HK-2 (cell line): ENCODE measurements around the gene PCGF1.
"Not testable (repeated sequence)": the region's sequence is repeated elsewhere in the genome, so short reads cannot be mapped to it uniquely, and the experiment has no call there.

Experiments
- DNase-seq: peaks from one replicate; pipeline ENCODE4 v3.0.0-alpha.2; 2018; ENCODE audit not compliant: unreplicated experiment

PCGF1 gene

DNA sequence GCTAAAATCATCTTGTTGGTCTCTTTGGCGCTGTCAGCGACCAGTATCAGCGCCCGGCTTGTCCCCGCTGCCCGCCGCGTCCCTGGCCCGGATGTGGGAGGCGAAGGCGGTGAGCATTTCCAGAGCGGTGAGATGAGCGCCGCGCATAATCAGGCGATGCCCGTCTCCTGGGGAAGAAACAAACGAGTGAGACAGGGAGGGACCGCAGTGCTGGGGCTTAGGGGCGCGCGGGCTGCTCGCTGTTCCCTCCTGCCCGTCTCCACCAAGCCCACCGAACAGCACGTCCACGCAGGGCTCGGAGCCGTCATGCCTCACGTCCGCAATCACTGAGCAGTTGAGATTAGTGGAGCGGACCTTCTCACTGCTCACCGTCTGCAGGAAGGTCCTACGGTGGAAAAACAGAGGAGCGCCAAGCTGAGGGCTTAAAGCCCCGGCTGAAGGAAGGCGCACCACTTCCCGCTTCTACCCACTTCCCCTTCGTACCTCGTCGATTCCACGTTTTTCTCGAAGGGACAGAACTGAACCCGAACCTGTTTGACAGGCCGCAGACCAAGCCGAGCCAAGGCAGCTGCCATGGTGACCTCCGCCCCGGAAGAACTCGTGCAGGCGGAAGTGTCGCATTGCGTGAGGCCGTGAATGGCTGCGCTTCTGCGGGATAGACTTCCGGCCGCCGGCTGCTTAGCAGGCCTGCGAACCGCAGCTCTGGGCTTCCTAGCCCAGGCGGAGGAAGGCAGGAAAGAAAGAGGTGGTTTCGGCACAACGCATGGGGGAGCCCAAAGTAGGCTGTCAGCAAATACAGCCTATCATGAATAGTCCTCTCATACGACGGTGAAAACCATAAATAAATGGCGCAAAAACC is 35.2 kb downstream of the PCGF1 start, which contains the start of gene MRPL53:
TSS of gene MRPL53 (minus strand) at position 595 of the 859 bp plus-strand sequence. CDS start at position 575, 20 bp downstream.
- peak; percentile 94 for DNase-seq

- DNase-seq = no peak
Observed at GRCh38 chr2:74471332-74472065, 36.0 kb downstream of the PCGF1 start.

- not testable (repeated sequence) for DNase-seq
Observed at GRCh38 chr2:74470742-74471141, 36.8 kb downstream of the PCGF1 start.

GRCh38 chr2:74464406-74464805 is 43.1 kb downstream of the PCGF1 start:
- DNase-seq = no peak

GRCh38 chr2:74462786-74463105 is 44.7 kb downstream of the PCGF1 start:
- no peak for DNase-seq

DNA sequence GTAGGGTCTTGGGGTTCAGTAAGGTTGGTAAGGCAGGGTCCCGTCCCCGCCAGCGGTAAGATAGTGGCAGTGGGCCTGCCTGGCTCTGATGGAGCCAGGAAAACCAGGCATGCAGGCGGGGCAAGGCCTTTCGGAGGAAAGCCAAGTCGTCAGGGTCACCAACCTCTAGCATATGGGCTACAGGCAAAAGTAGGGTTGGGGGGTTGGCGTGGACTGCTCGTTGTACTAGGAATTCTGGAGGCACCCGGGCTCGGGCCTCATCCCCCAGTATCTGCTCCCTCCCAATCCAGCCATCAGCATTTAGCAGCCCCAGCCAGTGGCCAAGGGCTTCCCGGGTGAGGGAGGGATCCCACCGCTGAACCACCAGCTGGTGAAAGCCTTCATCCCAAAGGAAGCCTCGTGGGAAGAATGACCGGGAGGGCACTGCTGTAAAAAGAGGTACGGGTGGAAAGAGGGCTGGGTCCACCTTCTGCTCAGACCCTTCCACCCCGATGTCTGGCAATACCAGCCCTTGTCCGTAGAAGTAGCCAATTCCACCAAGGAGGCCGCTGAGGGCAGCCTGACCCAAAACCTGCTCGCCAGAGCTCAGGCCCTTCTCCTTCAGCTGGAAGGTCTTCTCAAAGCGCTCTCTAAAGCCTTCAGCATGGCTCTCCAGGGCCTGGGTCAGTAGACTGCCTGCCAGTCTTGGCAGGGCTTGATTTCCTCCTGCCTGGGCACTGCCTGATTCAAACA is 45.3 kb downstream of the PCGF1 start:
- DNase-seq = no peak

DNA sequence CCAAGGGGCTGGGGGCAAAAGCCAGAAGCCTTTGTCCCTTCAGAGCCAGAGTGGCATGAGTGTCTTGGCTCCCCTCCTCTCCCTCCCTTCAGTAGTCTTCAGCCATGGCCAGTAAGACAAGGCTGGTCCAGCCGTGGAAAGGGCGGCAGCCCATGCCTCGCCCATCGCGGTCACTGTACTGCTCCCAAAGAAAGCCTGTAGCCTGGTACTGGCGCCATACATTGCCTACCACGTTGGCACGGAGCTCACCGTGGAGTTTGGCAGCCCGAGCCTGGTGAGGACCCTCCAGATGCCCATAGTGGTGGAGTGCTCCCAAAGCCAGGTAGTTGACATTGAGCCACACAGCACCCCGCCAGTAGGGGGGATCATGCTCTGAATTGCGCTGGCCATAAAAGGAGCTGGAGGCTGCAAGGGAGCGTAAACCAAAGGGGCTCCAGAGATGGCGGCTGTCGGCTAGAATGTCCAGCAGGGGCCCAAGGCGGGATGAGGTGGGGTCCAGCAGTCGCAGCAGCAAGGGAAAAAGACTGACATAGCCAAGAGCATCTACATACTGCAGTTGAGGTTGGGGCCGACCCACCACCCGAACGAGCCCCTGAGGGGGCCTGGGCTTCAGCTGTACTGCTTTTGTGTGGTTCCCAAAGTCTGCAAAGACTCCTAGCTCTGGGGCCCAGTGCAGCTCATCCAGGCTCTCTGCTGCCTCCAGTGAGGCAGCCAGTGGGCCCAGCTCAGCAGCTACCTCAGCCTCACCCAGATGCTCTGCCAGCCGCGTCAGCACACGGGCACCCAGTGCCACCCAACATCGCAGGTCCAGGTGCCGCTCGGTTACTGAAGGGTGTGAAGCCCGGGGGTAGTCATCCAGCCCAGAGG is 46.1 kb downstream of the PCGF1 start:
- no peak for DNase-seq

- DNase-seq = not testable (repeated sequence)
Observed at GRCh38 chr2:74460187-74460586, 47.3 kb downstream of the PCGF1 start.

DNA sequence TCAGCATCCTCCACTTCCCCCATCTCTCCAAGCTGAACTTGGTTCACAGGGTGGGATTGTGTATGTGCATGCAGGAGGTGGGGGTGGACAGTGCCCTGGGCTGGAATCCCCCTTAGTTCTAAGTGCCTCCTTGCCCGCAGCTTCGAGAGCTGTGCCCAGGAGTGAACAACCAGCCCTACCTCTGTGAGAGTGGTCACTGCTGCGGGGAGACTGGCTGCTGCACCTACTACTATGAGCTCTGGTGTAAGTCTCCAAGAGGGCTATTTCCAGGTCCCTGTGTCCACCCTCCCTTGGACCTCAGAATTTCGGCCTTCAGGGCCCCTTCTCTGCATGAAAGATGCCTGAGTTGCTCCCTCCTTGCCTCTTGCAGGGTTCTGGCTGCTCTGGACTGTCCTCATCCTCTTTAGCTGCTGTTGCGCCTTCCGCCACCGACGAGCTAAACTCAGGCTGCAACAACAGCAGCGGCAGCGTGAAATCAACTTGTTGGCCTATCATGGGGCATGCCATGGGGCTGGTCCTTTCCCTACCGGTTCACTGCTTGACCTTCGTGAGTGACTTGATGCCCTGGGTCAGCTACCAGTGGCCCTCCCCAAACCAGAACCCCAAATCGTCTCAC is 47.9 kb downstream of the PCGF1 start:
- not testable (repeated sequence) for DNase-seq

DNA sequence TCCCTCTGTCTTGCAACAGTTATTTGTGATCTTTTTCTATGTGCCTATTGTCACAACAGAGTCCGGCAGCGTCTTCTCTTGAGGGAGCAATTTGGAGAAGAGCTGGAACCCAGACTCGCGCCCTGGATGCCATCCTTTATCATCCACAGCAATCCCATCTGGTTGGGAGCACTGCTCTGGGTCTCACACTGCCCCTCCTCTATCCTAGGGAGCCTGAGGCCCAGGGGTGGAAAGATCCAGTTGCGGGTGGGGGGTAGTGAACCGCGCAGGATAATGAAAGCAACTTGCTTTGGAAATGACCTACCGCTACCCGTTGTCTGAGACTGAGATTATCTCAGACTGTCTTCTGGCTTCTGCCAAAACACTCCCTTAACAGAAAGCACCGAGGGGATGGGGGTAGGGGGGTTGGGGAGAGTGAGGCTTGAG is 48.5 kb downstream of the PCGF1 start:
- DNase-seq = peak; percentile 35

DNA sequence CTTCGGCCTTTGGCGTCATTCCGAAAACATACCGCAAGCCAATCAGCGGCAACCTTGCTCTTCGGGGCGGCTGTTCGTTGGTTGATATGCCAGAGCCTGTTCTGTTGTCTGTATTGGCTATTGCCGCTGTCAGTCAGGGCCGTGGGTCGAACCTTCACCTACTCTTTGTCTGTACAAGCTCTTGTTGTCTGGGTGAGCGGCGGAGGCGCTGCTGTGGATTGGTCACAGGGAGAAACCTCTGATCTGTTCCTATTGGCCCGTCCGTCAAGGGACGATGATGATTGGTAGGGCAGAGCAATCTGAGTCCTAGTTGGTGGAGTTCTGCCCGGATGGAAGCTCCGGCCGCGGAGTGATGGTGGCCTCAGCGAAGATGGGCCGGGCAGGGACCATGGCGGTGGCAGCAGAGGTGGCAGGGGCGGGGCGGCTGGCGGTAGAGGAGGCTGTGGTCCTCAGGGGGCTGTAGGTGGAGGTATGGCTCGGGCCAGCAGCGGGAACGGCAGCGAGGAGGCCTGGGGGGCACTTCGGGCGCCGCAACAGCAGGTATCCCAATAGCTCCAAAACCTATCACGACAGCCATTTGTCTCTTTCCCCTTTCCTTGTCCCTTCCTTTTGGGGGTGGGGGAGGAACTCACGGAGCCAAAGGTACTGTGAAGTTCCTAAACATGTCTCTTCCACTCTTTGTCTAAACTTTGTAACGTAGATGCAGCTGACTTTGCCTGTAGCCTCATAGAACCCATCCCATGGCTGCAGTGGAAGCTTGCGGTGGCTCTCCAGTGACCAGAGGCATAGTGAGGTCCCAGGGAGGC is 49.2 kb downstream of the PCGF1 start, which contains the start of gene WBP1:
TSS of gene WBP1 (plus strand) at position 307 of the 806 bp plus-strand sequence. CDS start at position 472, 165 bp downstream.
- DNase-seq = peak; percentile 100

- no peak for DNase-seq
Observed at GRCh38 chr2:74457549-74458131, 49.9 kb downstream of the PCGF1 start.

DNA sequence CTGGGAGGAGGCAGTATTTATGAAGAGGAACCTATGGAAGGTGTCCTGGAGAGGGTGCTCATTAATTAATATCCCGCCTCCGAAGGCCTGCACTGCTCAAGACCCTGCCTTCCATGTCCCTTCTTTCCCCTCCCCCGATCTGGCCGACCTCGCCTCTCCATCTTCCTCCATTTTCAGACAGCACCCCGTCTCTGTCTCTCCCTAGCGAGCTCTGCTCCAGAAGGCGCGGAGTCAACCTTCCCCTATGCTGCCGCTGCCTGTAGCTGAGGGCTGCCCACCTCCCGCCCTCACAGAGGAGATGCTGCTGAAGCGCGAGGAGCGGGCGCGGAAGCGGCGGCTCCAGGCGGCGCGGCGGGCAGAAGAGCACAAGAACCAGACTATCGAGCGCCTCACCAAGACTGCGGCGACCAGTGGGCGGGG is 50.4 kb downstream of the PCGF1 start:
- DNase-seq = peak; percentile 60
